Measurements from ENCODE around the gene ADAMTSL1.

- TF ChIP-seq CTCF (IDR thresholded peaks at IDR 0.05; ENCODE audit: extremely low read depth in 1 of 2, insufficient read depth in 1 of 2, low read depth in 1 of 2, low read length in 2 of 2) (no peak), EZH2 (IDR thresholded peaks at IDR 0.05; ENCODE audit: borderline replicate concordance, low read depth, low read length, severe bottlenecking) (no peak), FOS (IDR thresholded peaks at IDR 0.05; ENCODE audit: borderline replicate concordance, insufficient read depth, low read length) (no peak), JUN (IDR thresholded peaks at IDR 0.05; ENCODE audit: borderline replicate concordance, insufficient read depth, insufficient read length, low read depth) (no peak), POLR2AphosphoS5 (IDR thresholded peaks at IDR 0.05; ENCODE audit: insufficient read depth, low read depth, low read length) (no peak), POLR2A (IDR thresholded peaks at IDR 0.05; ENCODE audit: low read depth, low read length) (no peak), MYC (IDR thresholded peaks at IDR 0.05; ENCODE audit: low read depth, low read length) (no peak), GATA2 (IDR thresholded peaks at IDR 0.05; ENCODE audit: insufficient read depth, insufficient read length, low read depth, low read length) (no peak)
- TF ChIP-seq, protein P1, sequence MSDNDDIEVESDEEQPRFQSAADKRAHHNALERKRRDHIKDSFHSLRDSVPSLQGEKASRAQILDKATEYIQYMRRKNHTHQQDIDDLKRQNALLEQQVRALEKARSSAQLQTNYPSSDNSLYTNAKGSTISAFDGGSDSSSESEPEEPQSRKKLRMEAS (IDR thresholded peaks at IDR 0.05; ENCODE audit: insufficient read depth, insufficient read length) = no peak
Observed at GRCh38 chr9:18684593-18685317, 210.8 kb downstream of the ADAMTSL1 start.
